ENCODE measurements around the gene ATXN7. TPM values are rescaled to one million over a fixed set of nuclear protein-coding genes. Genes with fewer than 3 reads are reported as not detected.

The ATXN7 gene
- total RNA-seq, 1 donor from 2014 or later: 9.5 TPM

DNA sequence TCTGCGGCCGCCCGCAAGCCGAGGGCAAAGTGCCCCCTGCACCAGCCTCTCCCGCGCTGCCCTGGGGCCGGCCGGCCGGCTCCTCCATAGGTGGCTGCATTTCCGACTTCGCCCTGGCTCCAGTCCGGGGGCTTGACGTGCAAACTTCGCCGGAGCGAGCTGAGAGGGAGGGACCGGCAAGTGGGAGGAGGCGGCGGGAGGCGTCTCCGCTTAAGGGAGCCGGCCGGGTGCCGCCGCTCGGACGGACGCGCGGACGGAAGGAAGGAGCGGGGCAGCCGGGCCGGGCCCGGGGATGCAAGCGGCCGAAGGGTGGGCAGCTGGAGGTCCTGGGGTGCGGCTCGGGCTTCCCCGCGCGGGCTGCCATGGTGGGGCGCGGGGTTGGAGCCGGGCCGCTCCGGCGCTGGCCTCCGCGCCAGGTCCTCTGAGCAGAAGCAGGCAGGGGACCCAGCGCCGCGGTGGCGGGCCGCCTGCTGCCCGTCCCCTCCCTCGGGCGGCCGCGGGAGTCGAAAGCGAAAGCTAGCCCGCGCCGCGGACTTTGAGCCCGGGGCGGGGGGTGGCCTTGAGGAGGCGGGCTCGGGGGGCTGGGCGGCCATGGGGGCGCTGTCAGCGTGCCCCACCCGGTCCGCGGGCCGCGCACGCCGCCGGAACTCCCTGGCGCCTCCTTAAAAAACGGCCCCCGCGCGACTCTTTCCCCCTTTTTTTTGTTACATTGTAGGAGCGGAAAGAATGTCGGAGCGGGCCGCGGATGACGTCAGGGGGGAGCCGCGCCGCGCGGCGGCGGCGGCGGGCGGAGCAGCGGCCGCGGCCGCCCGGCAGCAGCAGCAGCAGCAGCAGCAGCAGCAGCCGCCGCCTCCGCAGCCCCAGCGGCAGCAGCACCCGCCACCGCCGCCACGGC is 48.5 kb downstream of the ATXN7 start, which contains the start of gene SCAANT1:
Gene SCAANT1, minus strand, starts transcription at position 511 of the 895 bp plus-strand sequence.
- peak; percentile 75 for DNase-seq (ENCODE audit: low read depth)
- FAIRE-seq: no peak
- TF ChIP-seq, protein P1, sequence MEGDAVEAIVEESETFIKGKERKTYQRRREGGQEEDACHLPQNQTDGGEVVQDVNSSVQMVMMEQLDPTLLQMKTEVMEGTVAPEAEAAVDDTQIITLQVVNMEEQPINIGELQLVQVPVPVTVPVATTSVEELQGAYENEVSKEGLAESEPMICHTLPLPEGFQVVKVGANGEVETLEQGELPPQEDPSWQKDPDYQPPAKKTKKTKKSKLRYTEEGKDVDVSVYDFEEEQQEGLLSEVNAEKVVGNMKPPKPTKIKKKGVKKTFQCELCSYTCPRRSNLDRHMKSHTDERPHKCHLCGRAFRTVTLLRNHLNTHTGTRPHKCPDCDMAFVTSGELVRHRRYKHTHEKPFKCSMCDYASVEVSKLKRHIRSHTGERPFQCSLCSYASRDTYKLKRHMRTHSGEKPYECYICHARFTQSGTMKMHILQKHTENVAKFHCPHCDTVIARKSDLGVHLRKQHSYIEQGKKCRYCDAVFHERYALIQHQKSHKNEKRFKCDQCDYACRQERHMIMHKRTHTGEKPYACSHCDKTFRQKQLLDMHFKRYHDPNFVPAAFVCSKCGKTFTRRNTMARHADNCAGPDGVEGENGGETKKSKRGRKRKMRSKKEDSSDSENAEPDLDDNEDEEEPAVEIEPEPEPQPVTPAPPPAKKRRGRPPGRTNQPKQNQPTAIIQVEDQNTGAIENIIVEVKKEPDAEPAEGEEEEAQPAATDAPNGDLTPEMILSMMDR (IDR thresholded peaks at IDR 0.05; ENCODE audit: insufficient read depth, low read length, severe bottlenecking): no peak
- peak within 1 kb of the TSS; percentile 52 for H3K4me3 ChIP-seq (ENCODE audit: low read depth, low read length)
- no peaks in the 10 kb centered on the region for H3K27me3 ChIP-seq (ENCODE audit: control insufficient read depth, insufficient read depth, low read length)
- no peaks in the 10 kb centered on the region for H3K36me3 ChIP-seq (ENCODE audit: control insufficient read depth, insufficient read depth, low read length)

GRCh38 chr3:63912768-63913588 is 49.3 kb downstream of the ATXN7 start:
- no peaks in the 10 kb centered on the region for H3K27me3 ChIP-seq (ENCODE audit: control insufficient read depth, insufficient read depth, low read length)
- FAIRE-seq (no peak), DNase-seq (ENCODE audit: low read depth) (peak; percentile 47)
- peaks cover 2% of the 10 kb centered on the region for H3K36me3 ChIP-seq (ENCODE audit: control insufficient read depth, insufficient read depth, low read length)
- TF ChIP-seq, protein P1 (IDR thresholded peaks at IDR 0.05; ENCODE audit: insufficient read depth, low read length, severe bottlenecking): no peak
- peak overlapping the region; percentile 52 for H3K4me3 ChIP-seq (ENCODE audit: low read depth, low read length)

DNA sequence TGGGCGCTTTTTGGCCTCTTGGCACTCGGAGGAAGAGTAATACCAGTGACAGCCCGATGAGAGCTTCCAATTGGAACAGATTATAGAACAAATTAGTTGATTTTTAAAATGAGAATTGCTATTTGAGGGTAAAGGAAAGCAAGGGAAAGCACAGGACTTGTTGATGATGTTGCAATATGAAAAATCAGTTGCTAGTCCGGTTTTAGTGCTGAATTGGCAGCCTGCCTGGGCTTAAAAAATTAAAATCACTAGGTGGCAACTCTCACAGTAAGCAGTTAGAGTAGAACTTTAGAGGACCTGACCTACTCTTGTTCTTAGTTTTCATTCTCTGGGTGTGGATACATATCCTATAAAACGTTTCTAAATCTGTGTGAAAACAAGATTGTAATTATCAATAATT is 50.6 kb downstream of the ATXN7 start:
- H3K4me3 ChIP-seq (ENCODE audit: low read depth, low read length): no peak overlapping the region
- TF ChIP-seq, protein P1 (IDR thresholded peaks at IDR 0.05; ENCODE audit: insufficient read depth, low read length, severe bottlenecking): no peak
- no peaks in the 10 kb centered on the region for H3K27me3 ChIP-seq (ENCODE audit: control insufficient read depth, insufficient read depth, low read length)
- DNase-seq (ENCODE audit: low read depth): peak; percentile 81
- no peak for FAIRE-seq
- peaks cover 3% of the 10 kb centered on the region for H3K36me3 ChIP-seq (ENCODE audit: control insufficient read depth, insufficient read depth, low read length)

GRCh38 chr3:63918321-63918720 is 54.7 kb downstream of the ATXN7 start:
- TF ChIP-seq, protein P1 (IDR thresholded peaks at IDR 0.05; ENCODE audit: insufficient read depth, low read length, severe bottlenecking): no peak
- no peak for FAIRE-seq
- DNase-seq (ENCODE audit: low read depth): peak; percentile 54
- H3K36me3 ChIP-seq (ENCODE audit: control insufficient read depth, insufficient read depth, low read length): peaks cover 9% of the 10 kb centered on the region
- no peaks in the 10 kb centered on the region for H3K27me3 ChIP-seq (ENCODE audit: control insufficient read depth, insufficient read depth, low read length)
- no peak overlapping the region for H3K4me3 ChIP-seq (ENCODE audit: low read depth, low read length)

- H3K27me3 ChIP-seq (ENCODE audit: control insufficient read depth, insufficient read depth, low read length): no peaks in the 10 kb centered on the region
- DNase-seq (ENCODE audit: low read depth) (no peak), FAIRE-seq (no peak)
- TF ChIP-seq, protein P1 (IDR thresholded peaks at IDR 0.05; ENCODE audit: insufficient read depth, low read length, severe bottlenecking): no peak
- no peak overlapping the region for H3K4me3 ChIP-seq (ENCODE audit: low read depth, low read length)
- H3K36me3 ChIP-seq (ENCODE audit: control insufficient read depth, insufficient read depth, low read length): peaks cover 12% of the 10 kb centered on the region
These were observed 56.3 kb downstream of the ATXN7 start for GRCh38 chr3:63920001-63920400.
